Iris pigment epithelial cell (primary cell): ENCODE data around the gene GALNS.

Experiments
- DNase-seq: peaks from one replicate; pipeline ENCODE4 v3.0.0-alpha.2; 2011; ENCODE audit warnings: low read depth

Gene GALNS

GRCh38 chr16:88888461-88889387 is 32.0 kb upstream of the GALNS start:
- no peak for DNase-seq

GRCh38 chr16:88888057-88888456 is 31.3 kb upstream of the GALNS start:
- no peak for DNase-seq

DNA sequence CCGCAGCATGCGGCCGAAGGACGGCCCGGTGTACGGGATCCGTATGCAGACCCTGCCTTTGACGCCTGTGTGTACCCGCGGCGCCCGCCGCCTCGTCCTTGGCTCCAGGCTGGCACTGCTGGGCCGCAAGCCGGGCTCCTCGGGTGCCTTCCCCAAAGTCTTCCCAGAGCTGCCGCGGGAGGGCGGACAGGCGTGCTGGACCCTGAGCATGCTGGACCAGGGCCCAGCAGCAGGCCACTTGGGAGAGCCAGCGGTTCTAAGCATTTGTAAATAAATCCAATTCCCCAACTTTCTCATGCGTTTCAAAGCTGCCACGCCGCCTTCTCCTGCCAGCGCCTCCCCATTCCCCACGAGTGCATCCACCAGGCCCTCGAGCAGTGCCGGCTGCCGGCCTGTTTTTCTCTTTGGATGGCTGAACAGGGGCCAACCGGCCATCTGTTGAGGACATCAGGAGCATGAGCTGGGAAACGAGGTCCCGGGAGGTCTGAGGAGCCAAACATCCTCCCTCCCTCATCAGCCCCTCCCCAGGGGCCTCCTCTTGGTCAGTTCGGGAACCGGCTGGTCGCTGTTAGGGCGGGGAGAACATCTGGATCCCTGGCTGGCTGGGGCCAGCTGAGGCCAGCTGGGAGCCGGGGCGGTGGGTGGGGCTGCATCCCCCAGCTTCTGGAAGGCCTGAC is 30.2 kb upstream of the GALNS start:
- DNase-seq: no peak

GRCh38 chr16:88886420-88886844 is 29.7 kb upstream of the GALNS start:
- DNase-seq: no peak

GRCh38 chr16:88885693-88886280 is 29.0 kb upstream of the GALNS start:
- no peak for DNase-seq

- DNase-seq: no peak
These were observed 28.0 kb upstream of the GALNS start for GRCh38 chr16:88884569-88885271.

DNA sequence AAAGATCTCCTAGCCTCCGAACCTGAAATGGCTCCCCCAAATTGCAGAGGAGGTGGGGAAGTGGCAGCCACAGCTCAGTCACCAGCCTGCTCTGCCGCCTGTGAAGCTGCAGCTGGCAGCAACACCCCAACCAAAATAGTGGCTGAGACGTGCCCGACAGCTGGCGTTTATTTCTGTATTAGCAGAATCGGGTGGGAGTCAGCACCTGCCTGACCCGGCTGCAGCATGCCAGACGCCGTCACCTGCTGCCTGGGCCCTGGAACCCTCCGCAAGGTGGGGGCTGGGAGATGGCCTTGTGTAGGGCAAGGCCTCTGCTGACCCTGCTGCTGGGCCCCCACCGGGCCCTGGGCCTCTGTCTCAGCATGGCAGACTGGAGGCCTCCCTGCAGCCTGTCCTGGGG is 27.2 kb upstream of the GALNS start:
- no peak for DNase-seq

GRCh38 chr16:88883117-88883895 is 26.6 kb upstream of the GALNS start:
- DNase-seq: no peak

GRCh38 chr16:88882358-88883030 is 25.7 kb upstream of the GALNS start:
- DNase-seq: no peak

GRCh38 chr16:88881675-88882357 is 25.1 kb upstream of the GALNS start:
- DNase-seq: no peak

DNA sequence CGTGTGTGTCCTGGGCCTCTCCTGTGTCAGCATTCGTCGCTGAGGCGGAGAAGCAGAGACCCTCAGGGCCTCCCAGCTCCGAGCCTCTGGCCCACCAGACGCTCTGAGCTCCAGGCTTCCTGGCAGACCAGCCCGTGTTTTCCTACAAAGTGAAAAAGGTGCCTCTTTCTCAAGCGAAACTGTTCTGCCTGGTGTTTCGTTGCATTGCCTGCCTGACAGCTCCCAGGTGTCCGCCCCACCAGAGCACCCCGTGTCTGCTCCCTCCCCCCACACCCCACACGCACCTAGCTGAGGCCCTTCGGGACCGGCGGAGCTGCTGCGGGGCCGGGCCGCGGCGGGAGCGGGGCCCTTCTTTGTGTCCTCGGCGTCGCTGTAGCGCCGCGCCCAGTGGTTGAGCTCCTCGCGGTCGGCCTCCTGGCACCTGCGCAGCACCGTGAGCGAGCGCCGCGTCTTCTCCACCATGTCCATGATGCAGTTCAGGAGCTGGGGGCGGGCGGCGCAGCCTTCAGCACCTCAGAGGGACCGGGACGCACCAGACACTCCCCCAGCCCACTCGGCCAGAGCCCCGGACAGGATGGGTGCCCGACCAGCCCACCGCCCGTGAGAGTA is 24.4 kb upstream of the GALNS start:
- no peak for DNase-seq

- no peak for DNase-seq
These were observed 23.7 kb upstream of the GALNS start for GRCh38 chr16:88880226-88881006.

GRCh38 chr16:88879788-88880055 is 23.0 kb upstream of the GALNS start:
- no peak for DNase-seq

DNA sequence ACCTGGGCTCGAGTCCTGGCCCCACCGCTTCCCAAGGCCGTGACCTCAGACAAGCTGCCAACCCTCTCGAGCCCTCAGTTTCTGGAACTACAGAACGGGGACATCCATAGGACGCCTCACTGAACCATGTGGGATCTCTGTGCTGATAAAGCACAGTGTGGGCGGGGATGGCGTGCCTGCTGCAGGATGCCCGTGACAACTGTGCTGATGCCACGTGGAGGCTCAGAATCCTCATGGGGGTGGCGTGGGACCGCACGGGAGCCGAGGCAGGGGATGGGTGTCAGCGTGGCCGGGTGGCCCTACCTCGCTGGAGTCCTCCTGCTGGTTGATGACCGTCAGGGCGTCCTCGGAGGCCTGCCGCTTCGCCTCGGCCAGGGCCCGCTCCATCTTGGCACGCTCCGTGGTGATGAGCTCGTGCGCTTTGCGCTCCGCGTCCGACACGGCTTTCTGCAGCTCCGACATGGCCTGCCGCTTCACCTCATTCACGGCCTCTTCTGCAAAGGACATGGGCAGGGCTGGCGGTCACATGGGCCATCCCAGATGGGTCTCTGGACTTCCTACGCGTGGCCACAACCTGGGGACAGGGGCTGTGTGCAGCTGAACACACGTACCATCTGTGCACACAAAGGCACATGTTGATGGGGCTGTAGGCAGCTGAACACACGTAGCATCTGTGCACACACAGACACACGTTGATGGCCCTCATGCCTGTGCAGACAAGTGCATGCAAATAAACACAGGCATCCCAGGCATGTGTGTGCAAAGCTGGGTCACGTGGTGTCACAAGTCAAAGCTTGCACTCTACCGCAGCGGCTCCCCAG is 22.4 kb upstream of the GALNS start:
- no peak for DNase-seq

GRCh38 chr16:88878356-88878755 is 21.6 kb upstream of the GALNS start:
- DNase-seq: no peak

- DNase-seq: no peak
These were observed 21.0 kb upstream of the GALNS start for GRCh38 chr16:88877564-88878289.

DNA sequence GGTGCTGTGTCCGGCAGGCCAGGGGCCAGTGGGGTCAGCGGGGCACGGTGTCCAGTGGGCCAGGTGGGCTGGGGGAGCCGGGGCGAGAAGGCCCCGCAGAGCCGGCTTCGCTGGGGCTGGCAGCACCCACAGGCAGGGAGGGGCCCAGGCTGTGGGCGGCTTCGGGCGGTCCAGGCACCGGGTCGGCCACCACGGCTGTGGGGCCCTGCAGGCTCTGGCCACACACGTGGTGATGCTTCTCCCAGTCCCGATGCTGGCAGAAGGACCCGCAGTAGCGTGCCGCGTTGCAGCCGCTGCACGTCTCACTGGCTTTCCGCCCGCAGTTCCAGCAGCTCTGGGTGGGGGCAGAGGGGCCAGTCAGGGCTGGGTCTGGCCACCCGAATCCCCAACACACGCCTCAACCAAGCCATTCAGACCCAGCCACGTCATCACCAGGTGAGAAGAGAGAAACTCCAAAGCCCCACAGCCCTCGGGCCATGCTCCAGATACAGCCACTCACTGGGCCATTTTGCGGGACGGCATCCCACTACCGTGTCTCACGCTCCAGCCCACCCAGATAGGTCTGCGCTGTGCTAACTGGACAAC is 20.3 kb upstream of the GALNS start:
- DNase-seq: no peak
